HG02943 (cell line): ENCODE results near the gene ITGAD.
"Not testable (repeated sequence)": the region's sequence is repeated elsewhere in the genome, so short reads cannot be mapped to it uniquely, and the experiment has no call there.

Experiments used
- ATAC-seq: cut with Tn5 transposase; IDR thresholded peaks from one replicate; pipeline ENCODE4 v1.9.1; 2021; ENCODE audit warnings: mild to moderate bottlenecking, low read depth, moderate library complexity; ENCODE audit not compliant: unreplicated experiment

The ITGAD gene

DNA sequence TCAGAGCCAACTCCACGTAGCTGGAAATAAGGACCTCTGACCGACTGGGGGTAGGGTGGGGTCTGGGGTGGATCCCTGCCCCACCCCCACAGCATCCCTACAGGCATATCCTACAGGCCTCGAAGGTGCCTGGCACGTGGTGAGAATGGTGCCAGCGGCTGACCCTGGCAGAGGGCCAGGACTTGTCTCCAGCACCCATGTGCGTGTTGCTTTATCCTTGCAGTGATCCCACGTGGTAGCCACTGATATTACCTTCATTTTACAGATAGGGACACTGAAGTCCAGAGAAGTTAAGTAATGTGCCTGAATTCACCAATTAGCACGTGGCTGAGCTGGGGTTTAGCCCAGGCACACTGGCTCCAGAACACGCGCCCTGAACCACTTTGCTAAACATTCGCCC is 8.3 kb downstream of the ITGAD start:
- no peak for ATAC-seq

DNA sequence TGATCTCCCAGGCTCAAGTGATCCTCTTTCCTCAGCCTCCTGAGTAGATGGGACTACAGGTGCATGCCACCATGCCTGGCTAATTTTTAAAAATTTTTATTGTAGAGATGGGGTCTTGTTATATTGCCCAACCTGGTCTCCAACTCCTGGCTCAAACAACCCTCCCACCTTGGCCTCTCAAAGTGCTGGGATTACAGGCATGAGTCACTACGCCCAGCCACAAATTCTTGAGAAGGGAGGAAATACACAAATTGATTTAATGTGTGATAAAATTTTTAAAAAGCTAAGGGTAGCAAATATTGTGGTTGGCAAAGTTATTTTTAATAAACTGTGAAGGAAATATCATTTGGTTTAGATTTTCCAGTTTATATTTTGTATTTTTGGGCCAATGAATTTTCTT is 9.6 kb downstream of the ITGAD start:
- no peak for ATAC-seq

DNA sequence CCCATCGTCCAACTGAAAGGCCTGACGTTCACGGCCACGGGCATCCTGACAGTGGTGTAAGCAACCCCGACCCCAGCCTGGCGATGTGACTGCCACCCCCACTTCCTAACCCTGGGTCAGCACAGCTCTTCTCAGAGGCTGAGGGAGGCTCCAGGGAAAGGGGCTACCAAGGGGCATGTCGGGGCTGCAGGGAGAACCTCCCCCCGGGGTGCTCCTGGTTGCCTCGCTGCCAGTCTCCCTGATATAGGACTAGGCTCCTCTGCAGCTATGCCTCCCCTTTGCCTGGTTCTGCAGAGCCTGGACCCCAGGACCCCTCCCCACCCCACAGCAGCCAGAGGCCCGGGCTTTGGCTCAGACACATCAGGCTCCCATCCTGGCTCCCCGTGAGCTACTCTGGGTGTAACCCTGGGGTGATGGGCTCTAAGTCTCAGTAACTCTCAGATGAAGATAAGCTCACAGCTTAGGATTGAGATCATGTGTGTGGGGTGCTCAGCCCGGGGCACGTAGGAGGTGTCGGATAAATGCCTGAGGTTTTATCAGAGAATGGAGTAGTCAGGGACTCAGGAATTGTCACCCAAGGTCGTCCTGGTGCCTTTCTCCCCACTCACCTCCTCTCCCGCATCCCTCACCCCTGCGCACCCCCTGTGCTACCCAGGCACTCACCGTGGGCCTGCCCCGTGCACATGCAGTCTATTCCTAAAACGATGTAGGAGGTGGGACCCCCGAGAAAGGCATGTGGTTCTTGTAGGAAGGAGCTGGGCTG is 10.6 kb downstream of the ITGAD start:
- ATAC-seq: no peak

DNA sequence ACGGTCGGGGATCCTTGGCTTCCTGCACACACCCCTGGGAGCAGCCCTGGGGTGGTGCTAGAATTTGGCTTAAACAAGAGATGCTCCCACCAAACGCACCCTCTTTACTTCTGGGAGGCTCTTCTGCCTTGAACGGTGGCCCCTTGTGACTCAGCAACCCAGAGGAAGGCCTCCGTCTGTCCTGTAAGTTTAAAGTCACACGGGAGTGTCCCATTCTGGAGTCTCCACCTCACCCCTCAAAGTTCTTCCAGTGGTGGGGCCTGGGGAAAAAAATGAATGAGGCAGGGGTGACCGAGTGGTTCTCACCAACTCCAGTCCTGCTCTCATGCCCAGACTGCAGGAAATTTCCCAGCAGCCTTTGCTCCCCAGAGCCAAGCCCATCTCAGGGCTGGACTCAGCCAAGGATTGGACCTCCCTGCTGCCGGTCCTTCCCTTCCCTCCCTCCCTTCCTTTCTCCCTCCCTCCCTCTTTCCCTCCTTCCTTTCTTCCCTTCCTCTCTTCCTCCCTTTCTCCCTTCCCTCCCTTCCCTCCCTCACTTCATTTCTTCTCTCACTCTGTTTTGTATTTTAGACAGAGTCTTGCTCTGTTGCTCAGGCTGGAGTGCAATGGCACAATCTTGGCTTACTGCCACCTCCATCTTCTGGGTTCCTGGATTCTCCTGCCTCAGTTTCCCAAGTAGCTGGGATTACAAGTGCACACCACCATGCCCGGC is 11.4 kb downstream of the ITGAD start:
- no peak for ATAC-seq

DNA sequence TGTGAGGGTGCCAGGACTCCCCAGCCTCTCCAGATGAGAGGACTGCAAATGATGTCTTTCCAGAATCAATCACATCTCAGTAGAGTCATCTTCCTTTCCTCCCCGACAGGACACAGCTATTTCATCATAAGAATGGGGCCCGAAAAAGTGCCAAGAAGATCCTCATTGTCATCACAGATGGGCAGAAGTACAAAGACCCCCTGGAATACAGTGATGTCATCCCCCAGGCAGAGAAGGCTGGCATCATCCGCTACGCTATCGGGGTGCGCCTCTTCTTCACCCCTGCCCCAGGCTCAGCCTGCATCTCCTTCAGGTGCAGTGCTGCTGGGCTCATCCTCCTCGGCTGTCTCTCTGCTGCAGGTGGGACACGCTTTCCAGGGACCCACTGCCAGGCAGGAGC is 14.3 kb downstream of the ITGAD start:
- ATAC-seq: no peak

DNA sequence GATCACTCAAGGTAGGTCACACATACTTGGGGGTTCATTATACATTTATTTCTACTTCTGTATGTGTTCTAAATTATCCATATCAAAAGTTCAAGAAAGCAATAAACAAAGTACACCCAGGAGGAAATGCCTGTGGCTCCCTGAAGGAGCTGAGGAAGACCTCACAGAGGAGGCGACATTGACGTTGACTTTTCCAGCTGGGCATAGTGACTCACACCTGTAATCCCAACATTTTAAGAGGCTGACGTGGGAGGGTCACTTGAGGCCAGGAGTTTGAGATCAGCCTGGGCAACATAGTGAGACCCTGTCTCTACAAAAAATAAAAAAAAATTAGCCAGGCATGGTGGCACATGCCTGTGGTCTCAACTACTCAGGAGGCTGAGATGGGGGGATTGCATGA is 16.3 kb downstream of the ITGAD start:
- no peak for ATAC-seq

DNA sequence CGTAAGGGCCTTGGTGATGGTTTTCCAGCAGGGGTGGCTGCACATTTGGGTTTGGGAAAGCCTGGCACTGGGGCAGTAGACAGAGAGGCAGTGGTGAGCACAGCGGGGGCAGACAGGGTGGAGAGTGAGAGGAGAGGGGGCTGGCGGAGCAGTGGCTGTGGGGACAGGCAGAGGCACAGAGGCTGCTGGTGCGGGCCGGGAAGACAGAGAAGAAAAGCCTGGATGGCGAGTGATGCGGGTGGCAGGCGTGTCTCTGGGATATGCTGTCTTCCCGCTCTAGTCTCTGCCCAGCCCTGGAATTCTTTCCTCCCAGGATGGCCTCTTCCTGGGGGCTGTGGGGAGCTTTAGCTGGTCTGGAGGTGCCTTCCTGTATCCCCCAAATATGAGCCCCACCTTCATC is 16.9 kb downstream of the ITGAD start:
- ATAC-seq: no peak

DNA sequence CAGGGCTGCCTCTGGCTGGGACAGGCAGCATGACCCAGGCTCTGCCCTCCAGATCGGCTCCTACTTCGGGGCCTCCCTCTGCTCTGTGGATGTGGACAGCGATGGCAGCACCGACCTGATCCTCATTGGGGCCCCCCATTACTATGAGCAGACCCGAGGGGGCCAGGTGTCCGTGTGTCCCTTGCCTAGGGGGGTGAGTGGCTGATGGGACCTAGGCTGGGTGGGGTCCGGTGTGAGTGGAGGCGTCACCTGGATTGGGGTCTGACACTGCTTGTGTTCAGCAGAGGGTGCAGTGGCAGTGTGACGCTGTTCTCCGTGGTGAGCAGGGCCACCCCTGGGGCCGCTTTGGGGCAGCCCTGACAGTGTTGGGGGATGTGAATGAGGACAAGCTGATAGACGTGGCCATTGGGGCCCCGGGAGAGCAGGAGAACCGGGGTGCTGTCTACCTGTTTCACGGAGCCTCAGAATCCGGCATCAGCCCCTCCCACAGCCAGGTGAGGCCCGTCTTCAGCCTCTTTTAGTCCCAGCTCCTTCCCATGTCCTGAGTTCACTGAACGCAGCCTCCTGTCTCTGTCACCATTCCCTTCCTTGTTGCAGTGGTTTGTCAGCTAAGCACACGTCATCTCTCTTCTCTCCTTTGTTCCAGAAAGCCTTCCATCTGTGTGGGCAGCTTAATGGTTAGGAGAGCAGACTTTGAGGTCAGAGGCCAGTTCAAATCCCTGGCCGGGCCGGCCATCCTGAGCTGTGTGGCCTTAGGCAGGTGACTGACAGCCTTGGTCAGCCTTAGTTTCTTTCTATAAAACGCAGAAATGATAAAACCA is 18.1 kb downstream of the ITGAD start:
- no peak for ATAC-seq

DNA sequence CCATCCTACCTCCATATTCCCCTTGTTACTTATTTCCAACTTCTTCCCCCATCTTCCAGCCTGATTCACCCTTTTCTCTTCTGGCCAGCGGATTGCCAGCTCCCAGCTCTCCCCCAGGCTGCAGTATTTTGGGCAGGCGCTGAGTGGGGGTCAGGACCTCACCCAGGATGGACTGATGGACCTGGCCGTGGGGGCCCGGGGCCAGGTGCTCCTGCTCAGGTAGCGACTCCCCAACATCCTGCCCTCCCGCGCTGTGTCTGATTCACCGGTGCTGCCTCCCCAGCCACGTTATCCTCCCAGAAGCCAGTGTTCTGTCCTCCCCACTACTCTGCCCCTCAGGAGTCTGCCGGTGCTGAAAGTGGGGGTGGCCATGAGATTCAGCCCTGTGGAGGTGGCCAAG is 19.6 kb downstream of the ITGAD start:
- ATAC-seq: no peak

DNA sequence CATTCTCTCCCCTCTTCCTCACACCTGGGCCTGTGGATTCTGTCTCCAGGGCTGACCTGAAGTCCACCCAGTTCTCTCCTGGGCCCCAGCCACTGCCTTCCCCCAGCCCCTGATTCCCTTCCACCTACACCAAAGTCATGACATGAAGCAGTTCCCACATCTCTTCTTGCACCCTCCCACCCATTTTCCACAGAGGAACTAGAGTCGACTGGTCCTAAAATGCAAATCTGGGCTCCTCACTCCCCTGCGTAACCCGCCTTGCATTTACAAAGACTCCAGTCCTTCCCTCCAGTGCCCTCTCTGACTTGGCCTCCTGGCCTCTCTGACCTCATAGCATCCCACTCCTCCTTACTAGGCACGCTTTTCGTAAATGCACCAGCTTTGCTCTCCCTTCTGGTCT is 20.2 kb downstream of the ITGAD start:
- ATAC-seq: no peak

DNA sequence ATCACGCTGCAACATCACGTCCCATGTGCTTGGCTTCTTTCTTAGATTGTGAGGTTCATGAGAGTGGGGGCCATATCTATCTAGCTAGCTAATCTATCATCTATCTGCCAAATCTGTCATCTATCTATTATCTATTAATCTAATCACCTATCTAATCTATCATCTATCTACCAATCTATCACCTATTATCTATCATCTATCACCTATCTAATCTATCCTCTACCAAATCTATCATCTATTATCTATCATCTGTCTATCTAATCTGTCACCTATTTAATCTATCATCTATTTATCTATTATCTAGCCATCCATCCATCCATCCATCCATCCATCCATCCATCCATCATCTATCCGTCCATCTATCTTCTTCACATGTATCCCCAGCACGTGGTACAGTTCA is 20.8 kb downstream of the ITGAD start:
- no peak for ATAC-seq

DNA sequence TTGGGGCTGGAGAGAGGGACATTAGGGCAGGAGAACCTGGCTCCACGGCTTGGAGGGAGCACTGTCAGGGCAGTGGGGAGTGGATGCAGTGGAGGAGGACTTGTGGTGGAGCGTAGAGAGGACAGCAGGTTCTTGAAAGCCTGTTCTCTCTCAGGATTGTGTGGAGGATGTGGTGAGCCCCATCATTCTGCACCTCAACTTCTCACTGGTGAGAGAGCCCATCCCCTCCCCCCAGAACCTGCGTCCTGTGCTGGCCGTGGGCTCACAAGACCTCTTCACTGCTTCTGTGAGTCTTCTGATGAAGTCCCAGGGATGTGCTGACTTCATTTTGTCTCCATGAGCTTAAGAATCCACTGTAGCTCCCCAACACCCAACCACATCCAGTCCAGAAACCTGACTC is 21.6 kb downstream of the ITGAD start:
- ATAC-seq: no peak

DNA sequence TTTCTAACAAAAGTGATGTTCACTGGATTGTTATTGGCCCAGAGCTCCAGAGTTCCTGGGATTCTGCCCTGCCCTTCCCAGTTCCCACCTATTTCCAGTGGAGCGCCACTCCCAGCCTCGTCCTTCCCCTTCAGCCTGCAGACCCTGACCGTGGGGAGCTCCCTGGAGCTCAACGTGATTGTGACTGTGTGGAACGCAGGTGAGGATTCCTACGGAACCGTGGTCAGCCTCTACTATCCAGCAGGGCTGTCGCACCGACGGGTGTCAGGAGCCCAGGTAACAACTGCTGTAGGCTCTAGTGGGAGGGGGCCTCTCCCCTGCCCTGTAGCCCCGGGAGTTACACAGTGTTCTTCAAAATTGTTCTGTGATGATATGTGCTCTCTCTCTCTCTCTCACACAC is 23.2 kb downstream of the ITGAD start:
- no peak for ATAC-seq

DNA sequence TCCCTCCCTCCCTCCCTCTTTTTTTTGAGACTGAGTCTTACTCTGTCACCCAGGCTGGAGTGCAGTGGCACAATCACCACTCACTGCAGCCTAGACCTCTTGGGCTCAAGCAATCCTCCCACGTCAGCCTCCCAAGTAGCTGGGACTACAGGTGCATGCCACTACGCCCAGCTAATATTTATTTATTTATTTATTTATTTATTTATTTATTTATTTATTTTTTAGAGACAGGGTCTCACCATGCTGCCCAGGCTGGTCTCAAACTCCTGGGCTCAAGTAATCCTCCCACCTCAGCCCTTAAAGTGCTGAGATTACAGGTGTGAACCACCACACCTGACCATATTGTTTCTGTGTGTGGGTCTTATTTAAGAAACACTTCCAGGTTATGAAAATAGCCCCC is 23.9 kb downstream of the ITGAD start:
- ATAC-seq: not testable (repeated sequence)

DNA sequence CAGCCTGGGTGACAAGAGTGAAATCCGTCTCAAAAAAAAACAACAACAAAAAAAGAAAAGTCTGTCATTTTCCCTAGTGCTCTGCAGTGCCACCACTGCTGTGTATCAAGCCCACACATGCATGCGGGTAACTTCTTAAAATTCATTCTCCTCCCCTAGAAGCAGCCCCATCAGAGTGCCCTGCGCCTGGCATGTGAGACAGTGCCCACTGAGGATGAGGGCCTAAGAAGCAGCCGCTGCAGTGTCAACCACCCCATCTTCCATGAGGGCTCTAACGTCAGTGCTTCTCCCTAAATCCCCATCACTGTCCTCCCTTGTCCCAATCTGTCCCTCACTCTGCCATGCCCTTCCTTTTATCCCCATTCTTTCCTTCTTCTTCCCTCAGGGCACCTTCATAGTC is 24.8 kb downstream of the ITGAD start:
- no peak for ATAC-seq

DNA sequence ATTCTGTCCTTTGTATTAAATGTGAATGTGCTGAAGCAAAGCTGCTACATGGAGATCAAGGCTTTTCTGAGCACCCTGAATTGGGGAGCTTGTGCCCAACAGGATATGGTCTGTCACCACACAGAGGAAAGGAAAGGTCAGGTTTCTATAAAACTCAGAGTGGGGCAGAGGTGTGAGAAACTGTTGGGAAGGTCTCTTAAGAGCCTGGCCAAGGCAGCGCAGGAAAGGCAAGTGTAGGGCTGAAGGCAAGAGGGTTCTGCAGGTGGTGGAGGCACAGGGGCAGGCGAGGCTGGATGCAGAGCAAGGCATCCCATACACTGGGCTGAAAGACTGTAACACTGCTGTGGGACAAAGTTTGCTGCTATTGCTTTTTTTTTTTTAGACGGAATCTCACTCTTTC is 26.9 kb downstream of the ITGAD start:
- no peak for ATAC-seq

DNA sequence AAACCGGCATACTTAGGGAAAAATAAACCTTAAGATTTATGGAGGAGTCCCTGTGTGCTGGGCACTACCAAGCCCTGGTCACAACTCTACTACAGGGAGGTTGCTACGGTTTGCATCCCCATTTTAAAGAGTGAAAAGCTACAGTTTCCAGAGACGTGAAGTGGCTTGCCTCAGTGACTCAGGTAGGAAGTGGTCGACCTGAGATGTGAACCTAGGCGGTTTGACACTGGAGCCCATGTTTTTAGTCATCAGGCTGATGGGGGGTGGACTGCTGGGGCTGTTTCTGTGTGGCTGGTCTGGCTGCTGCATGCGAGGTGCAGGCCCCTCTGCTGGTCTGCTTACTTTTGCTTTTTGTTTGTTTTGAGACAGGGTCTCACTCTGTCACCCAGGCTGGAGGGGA is 28.5 kb downstream of the ITGAD start:
- no peak for ATAC-seq

DNA sequence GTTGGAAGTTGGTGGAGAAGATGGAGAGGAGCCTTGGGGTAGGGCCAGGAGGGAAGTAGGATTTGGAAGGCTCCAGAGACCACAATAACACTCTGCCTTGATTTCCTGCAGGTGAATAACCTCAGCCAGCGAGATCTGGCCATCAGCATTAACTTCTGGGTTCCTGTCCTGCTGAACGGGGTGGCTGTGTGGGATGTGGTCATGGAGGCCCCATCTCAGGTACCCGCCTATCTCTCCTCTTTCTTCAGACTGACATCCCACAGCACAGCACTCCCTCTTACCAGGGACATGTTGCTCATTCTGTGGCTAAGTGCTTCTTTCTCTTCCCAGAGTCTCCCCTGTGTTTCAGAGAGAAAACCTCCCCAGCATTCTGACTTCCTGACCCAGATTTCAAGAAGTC is 30.1 kb downstream of the ITGAD start:
- no peak for ATAC-seq

DNA sequence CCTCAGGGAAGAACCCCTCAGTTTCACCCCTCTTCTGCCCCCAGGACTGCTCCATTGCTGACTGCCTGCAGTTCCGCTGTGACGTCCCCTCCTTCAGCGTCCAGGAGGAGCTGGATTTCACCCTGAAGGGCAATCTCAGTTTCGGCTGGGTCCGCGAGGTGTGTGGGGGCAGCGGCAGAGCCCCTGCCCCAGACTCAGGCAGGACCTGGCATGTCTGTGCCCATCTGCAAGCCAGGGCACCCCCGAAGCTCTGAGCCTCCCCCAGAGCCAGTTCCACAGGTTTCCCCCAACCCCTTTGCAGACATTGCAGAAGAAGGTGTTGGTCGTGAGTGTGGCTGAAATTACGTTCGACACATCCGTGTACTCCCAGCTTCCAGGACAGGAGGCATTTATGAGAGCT is 30.7 kb downstream of the ITGAD start:
- ATAC-seq: no peak

DNA sequence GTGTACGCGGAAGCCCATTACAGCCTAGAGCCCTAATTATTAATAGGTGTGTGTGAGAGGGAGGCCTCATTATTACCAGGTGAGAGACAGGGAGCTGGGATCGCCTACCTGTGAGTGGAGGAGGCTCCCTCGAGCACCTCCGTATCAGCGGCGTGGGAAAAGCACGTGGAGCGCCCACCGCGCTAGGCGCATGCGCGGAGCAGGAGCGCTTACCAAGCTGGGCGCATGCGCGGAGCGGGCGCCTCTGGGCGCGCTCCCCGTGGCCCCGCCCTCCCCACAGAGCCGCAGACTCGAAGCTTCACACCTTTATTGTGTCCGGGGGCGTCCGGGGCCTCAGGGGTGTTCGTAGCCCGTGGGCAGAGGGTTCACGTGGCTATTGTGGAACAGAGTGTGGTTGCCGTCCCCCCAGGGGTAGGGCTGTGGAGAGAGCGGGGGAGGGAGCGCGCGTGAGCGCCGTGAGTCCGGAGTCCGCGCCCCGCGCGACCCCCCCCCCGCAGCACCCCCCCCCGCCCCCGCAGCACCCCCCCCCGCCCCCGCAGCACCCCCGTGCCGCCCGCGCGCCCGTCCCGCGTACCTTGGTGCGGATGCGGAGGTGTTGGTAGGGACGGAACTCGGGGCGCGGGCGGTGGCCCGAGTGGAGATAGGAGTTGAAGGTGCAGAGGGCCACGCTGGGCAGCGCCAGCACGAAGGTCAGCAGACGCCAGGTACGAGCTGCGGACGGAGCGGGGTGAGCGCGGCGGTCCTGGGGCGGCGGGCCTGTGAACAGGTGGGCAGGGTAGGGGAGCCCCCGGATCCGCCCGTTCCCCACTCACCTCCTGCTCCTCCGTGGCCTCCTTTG is 34.5 kb downstream of the ITGAD start:
- ATAC-seq: no peak

DNA sequence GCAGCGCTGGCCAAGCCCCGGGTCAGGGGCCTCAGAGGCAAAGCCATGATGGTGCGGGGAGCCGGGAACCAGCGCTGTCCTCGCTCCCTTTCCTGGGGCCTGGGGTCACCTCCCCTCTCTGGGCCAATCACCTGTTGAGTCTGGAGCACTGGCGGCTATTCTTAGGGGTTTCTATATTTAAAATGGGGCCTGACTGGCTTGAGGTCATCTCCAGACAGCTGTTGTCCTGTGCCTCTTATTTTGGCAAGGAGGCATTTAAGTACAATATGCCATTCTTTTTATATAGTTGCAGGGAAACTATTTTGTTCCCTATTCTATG is 35.1 kb downstream of the ITGAD start, which contains the start of gene COX6A2:
COX6A2 (minus strand) TSS at position 82 of the 319 bp plus-strand sequence; CDS start at position 47, 35 bp downstream.
- no peak for ATAC-seq
